OCI-LY7 (cell line): Measurements from ENCODE around the gene EBF3.

Experiments
- EZH2phosphoT487 ChIP-seq: fragments of 200-600 bp; sonication (generic); IDR thresholded peaks from 2 replicates; pipeline ENCODE4 v1.6.1; 2018; ENCODE audit warnings: low read depth, borderline replicate concordance, mild to moderate bottlenecking, mixed run types, antibody characterized with exemption, low read length, moderate library complexity, mixed read lengths
- TF ChIP-seq, protein P1 (sequence below): fragments of 200-600 bp; sonication (generic); conservative IDR thresholded peaks from 2 replicates; pipeline ENCODE4 v1.5.1; 2014; ENCODE audit warnings: mild to moderate bottlenecking, antibody characterized with exemption, low read length, moderate library complexity, mixed read lengths

DNA sequence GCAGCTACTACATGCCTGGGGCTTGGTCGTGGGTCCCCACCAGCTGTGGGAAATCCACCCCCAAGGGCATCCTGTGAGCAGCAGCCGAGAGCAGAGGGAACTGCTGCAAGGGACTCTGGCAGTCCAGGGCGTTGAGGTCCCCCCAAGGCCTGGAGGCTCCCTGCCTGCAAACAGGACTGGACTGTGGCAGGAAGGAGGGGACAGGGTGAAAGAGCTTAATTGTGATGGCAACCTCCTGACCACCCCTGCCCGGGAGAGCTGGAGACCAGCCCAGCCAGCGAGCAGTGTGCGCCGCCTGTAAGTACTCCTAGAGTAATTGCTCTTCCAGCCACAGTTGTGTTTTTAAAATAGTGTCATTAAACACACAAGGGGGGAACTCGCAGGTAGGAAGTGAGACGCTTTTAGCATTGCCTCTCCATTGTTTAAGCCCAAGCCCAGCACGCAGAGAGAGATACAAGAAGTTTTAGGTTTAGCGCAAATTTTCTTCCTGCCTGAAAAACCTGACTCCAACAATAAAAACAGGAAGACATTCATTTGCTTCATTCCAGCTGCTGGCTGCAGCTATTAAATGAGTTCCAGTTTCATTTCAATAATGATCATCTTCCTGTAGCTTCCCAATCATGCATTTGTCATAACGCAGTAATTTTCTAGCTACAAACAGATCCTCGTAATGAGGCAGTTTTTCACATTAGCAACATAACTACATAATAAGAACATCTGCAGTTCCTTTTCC is 111.1 kb downstream of the EBF3 start:
- TF ChIP-seq, protein P1, sequence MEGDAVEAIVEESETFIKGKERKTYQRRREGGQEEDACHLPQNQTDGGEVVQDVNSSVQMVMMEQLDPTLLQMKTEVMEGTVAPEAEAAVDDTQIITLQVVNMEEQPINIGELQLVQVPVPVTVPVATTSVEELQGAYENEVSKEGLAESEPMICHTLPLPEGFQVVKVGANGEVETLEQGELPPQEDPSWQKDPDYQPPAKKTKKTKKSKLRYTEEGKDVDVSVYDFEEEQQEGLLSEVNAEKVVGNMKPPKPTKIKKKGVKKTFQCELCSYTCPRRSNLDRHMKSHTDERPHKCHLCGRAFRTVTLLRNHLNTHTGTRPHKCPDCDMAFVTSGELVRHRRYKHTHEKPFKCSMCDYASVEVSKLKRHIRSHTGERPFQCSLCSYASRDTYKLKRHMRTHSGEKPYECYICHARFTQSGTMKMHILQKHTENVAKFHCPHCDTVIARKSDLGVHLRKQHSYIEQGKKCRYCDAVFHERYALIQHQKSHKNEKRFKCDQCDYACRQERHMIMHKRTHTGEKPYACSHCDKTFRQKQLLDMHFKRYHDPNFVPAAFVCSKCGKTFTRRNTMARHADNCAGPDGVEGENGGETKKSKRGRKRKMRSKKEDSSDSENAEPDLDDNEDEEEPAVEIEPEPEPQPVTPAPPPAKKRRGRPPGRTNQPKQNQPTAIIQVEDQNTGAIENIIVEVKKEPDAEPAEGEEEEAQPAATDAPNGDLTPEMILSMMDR: no peak
- TF ChIP-seq EZH2phosphoT487: no peak
